C4-2B (cell line): ENCODE results near the gene PRR7.

Source experiments
- CTCF ChIP-seq: fragments of 450-650 bp; conservative IDR thresholded peaks from 2 replicates; pipeline ENCODE4 v1.5.1; 2017; ENCODE audit warnings: mild to moderate bottlenecking
- ZFX ChIP-seq: fragments of 450-650 bp; IDR thresholded peaks from 2 replicates; pipeline ENCODE4 v1.6.1; 2017

GRCh38 chr5:177427919-177428573 is 18.6 kb upstream of the PRR7 start:
- TF ChIP-seq CTCF (no peak), ZFX (no peak)
